ENCODE measurements around the gene WNK1.

WNK1 gene

GRCh38 chr12:718756-719102 is 33.6 kb upstream of the WNK1 start:
- H3K27ac ChIP-seq: no peak overlapping the region

GRCh38 chr12:720231-720941 is 32.0 kb upstream of the WNK1 start:
- no peak overlapping the region for H3K27ac ChIP-seq
- TF ChIP-seq CTCF (conservative IDR thresholded peaks at IDR 0.05): no peak

More at GRCh38 chr12:718756-719102, 33.6 kb upstream of the WNK1 start:
- no peak for TF ChIP-seq CTCF (conservative IDR thresholded peaks at IDR 0.05)

GRCh38 chr12:724194-724855 is 28.1 kb upstream of the WNK1 start:
- TF ChIP-seq CTCF (conservative IDR thresholded peaks at IDR 0.05): no peak
- no peak overlapping the region for H3K27ac ChIP-seq

- TF ChIP-seq CTCF (conservative IDR thresholded peaks at IDR 0.05): no peak
- H3K27ac ChIP-seq: no peak overlapping the region
Observed at GRCh38 chr12:725076-725475, 27.3 kb upstream of the WNK1 start.

- no peak overlapping the region for H3K27ac ChIP-seq
- no peak for TF ChIP-seq CTCF (conservative IDR thresholded peaks at IDR 0.05)
Observed at GRCh38 chr12:726281-727140, 25.9 kb upstream of the WNK1 start.

- H3K27ac ChIP-seq: no peak overlapping the region
- no peak for TF ChIP-seq CTCF (conservative IDR thresholded peaks at IDR 0.05)
Observed at GRCh38 chr12:727321-727720, 25.1 kb upstream of the WNK1 start.

- TF ChIP-seq CTCF (conservative IDR thresholded peaks at IDR 0.05): no peak
- no peak overlapping the region for H3K27ac ChIP-seq
Observed at GRCh38 chr12:728781-729180, 23.6 kb upstream of the WNK1 start.

Measured in VCaP (cell line).